HEK293 (cell line): Measurements from ENCODE around the gene C19orf12.

ENCODE experiments used
- GLI4 ChIP-seq: fragments of 450-650 bp; formaldehyde crosslinking; IDR thresholded peaks from 2 replicates; pipeline ENCODE4 v1.5.1; 2016; ENCODE audit warnings: missing biosample characterization, missing genetic modification characterization
- KLF1 ChIP-seq: fragments of 450-650 bp; formaldehyde crosslinking; IDR thresholded peaks from 2 replicates; pipeline ENCODE4 v1.5.1; 2016; ENCODE audit warnings: missing biosample characterization, missing genetic modification characterization
- ZFP3 ChIP-seq: fragments of 450-650 bp; formaldehyde crosslinking; IDR thresholded peaks from 2 replicates; pipeline ENCODE4 v1.5.1; 2016; ENCODE audit warnings: low read depth, missing biosample characterization, missing genetic modification characterization
- ZFP41 ChIP-seq: fragments of 450-650 bp; formaldehyde crosslinking; IDR thresholded peaks from 2 replicates; pipeline ENCODE4 v1.5.1; 2016; ENCODE audit warnings: missing biosample characterization, missing genetic modification characterization, borderline replicate concordance
- ZNF121 ChIP-seq: fragments of 450-650 bp; formaldehyde crosslinking; IDR thresholded peaks from 2 replicates; pipeline ENCODE4 v1.5.1; 2016; ENCODE audit warnings: missing biosample characterization, missing genetic modification characterization
- ZNF280D ChIP-seq: fragments of 450-650 bp; formaldehyde crosslinking; IDR thresholded peaks from 2 replicates; pipeline ENCODE4 v1.5.1; 2016; ENCODE audit warnings: missing biosample characterization, missing genetic modification characterization
- ZNF677 ChIP-seq: fragments of 450-650 bp; IDR thresholded peaks from 2 replicates; pipeline ENCODE4 v1.5.0; 2018; ENCODE audit warnings: missing biosample characterization, mild to moderate bottlenecking, missing genetic modification characterization, moderate library complexity
- ZNF768 ChIP-seq: fragments of 450-650 bp; formaldehyde crosslinking; IDR thresholded peaks from 2 replicates; pipeline ENCODE4 v1.5.1; 2018; ENCODE audit warnings: missing biosample characterization, mild to moderate bottlenecking, missing genetic modification characterization
- ZNF830 ChIP-seq: fragments of 450-650 bp; IDR thresholded peaks from 2 replicates; pipeline ENCODE4 v1.5.0; 2018; ENCODE audit warnings: missing biosample characterization, missing genetic modification characterization, low read depth, mild to moderate bottlenecking, moderate library complexity
- ZSCAN30 ChIP-seq: fragments of 450-650 bp; IDR thresholded peaks from 2 replicates; pipeline ENCODE4 v1.5.1; 2018; ENCODE audit warnings: missing biosample characterization, mild to moderate bottlenecking, missing genetic modification characterization, moderate library complexity
- TF ChIP-seq, protein P1 (sequence below): fragments of 450-650 bp; formaldehyde crosslinking; IDR thresholded peaks from 2 replicates; pipeline ENCODE4 v1.5.1; 2016; ENCODE audit warnings: missing biosample characterization, missing genetic modification characterization
- TF ChIP-seq, protein P2 (sequence below): fragments of 450-650 bp; formaldehyde crosslinking; IDR thresholded peaks from 2 replicates; pipeline ENCODE4 v1.5.1; 2016; ENCODE audit warnings: missing biosample characterization, missing genetic modification characterization
- TF ChIP-seq, protein P3 (sequence below): fragments of 450-650 bp; formaldehyde crosslinking; IDR thresholded peaks from 2 replicates; pipeline ENCODE4 v1.5.1; 2016; ENCODE audit warnings: missing biosample characterization, missing genetic modification characterization

DNA sequence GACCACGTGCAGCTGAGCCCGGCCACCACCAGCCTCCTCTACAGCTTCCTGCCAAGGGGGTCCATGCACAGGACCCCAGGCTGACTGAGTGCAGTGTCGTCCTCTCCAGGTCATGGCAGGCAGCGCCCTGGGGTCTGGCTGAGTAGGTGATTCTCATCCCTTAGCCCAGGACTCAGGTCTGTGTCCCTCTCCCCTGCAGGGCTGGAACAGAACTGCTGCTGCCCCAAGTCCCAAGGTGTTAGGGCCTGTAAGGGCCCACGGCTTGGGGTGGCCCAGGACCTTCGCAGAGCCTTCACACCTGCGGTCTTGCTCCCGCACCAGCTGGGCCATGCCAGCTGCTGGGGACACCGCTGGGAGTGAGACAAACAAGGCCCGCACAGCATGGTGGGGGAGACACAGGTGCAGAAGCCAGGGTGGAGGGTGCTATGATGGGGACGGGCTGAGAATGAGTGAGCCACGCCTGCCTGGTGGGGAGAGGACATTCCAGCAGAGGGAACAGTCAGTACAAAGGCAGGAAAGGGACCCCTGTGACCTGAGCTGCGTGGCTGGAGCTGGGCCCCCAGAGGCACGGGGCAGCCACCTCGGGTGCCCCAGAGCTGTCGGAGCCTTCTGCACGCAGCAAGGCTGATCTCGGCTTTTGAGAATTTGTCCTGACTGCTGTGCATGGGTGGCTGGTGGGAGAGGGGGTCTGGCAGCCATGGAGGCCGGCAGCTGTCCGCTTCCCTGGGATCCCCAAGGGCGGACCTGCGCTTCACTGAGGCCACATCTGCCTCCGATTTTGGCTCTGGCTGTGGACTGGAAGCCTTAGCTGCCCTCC, 37.9 kb downstream of the C19orf12 start:
- TF ChIP-seq ZFP41: no peak
- TF ChIP-seq ZNF121 (tag by site-specific recombination): no peak
- no peak for TF ChIP-seq KLF1
- no peak for TF ChIP-seq ZNF280D (tag by site-specific recombination)
- no peak for TF ChIP-seq ZSCAN30
- TF ChIP-seq, protein P1, sequence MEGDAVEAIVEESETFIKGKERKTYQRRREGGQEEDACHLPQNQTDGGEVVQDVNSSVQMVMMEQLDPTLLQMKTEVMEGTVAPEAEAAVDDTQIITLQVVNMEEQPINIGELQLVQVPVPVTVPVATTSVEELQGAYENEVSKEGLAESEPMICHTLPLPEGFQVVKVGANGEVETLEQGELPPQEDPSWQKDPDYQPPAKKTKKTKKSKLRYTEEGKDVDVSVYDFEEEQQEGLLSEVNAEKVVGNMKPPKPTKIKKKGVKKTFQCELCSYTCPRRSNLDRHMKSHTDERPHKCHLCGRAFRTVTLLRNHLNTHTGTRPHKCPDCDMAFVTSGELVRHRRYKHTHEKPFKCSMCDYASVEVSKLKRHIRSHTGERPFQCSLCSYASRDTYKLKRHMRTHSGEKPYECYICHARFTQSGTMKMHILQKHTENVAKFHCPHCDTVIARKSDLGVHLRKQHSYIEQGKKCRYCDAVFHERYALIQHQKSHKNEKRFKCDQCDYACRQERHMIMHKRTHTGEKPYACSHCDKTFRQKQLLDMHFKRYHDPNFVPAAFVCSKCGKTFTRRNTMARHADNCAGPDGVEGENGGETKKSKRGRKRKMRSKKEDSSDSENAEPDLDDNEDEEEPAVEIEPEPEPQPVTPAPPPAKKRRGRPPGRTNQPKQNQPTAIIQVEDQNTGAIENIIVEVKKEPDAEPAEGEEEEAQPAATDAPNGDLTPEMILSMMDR (tag by site-specific recombination): no peak
- TF ChIP-seq, protein P2, sequence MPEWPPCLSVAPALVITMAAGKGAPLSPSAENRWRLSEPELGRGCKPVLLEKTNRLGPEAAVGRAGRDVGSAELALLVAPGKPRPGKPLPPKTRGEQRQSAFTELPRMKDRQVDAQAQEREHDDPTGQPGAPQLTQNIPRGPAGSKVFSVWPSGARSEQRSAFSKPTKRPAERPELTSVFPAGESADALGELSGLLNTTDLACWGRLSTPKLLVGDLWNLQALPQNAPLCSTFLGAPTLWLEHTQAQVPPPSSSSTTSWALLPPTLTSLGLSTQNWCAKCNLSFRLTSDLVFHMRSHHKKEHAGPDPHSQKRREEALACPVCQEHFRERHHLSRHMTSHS (tag by site-specific recombination): no peak
- no peak for TF ChIP-seq GLI4 (tag by site-specific recombination)
- TF ChIP-seq ZFP3 (tag by site-specific recombination): no peak
- TF ChIP-seq, protein P3, sequence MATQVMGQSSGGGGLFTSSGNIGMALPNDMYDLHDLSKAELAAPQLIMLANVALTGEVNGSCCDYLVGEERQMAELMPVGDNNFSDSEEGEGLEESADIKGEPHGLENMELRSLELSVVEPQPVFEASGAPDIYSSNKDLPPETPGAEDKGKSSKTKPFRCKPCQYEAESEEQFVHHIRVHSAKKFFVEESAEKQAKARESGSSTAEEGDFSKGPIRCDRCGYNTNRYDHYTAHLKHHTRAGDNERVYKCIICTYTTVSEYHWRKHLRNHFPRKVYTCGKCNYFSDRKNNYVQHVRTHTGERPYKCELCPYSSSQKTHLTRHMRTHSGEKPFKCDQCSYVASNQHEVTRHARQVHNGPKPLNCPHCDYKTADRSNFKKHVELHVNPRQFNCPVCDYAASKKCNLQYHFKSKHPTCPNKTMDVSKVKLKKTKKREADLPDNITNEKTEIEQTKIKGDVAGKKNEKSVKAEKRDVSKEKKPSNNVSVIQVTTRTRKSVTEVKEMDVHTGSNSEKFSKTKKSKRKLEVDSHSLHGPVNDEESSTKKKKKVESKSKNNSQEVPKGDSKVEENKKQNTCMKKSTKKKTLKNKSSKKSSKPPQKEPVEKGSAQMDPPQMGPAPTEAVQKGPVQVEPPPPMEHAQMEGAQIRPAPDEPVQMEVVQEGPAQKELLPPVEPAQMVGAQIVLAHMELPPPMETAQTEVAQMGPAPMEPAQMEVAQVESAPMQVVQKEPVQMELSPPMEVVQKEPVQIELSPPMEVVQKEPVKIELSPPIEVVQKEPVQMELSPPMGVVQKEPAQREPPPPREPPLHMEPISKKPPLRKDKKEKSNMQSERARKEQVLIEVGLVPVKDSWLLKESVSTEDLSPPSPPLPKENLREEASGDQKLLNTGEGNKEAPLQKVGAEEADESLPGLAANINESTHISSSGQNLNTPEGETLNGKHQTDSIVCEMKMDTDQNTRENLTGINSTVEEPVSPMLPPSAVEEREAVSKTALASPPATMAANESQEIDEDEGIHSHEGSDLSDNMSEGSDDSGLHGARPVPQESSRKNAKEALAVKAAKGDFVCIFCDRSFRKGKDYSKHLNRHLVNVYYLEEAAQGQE (tag by site-specific recombination): no peak
- no peak for TF ChIP-seq ZNF677 (tag by site-specific recombination)
- no peak for TF ChIP-seq ZNF830
- no peak for TF ChIP-seq ZNF768 (tag by site-specific recombination)
